Neutrophil (primary cell): Measurements from ENCODE around the gene PLIN1.

ENCODE experiments used
- H3K27ac ChIP-seq: fragments of 200-600 bp; sonication (generic); 2 replicates; pipeline ENCODE4 v1.5.1; 2016; ENCODE audit warnings: mild to moderate bottlenecking, moderate library complexity
- H3K27me3 ChIP-seq: fragments of 200-600 bp; sonication (generic); 2 replicates; pipeline ENCODE4 v1.6.0; 2016; ENCODE audit warnings: mild to moderate bottlenecking
- H3K36me3 ChIP-seq: fragments of 200-600 bp; sonication (generic); 2 replicates; pipeline ENCODE4 v1.5.1; 2017
- H3K4me1 ChIP-seq, 2 experiments: fragments of 200-600 bp in 1 of 2; sonication (generic) in 1 of 2; 1 replicate in 1 of 2; 2 replicates in 1 of 2; pipeline versions ENCODE4 v1.5.1 to v1.6.1; 2013 to 2016; ENCODE audit warnings: low read depth in 1 of 2, low read length in 1 of 2, mild to moderate bottlenecking in 1 of 2, moderate library complexity in 1 of 2; ENCODE audit not compliant: control insufficient read depth in 1 of 2, insufficient read depth in 1 of 2
- H3K4me3 ChIP-seq, 2 experiments: fragments of 200-600 bp in 1 of 2; sonication (generic) in 1 of 2; 1 replicate in 1 of 2; 2 replicates in 1 of 2; pipeline ENCODE4 v1.5.1; 2013 to 2016; ENCODE audit warnings: low read depth in 1 of 2, low read length in 1 of 2, mild to moderate bottlenecking in 1 of 2, moderate library complexity in 1 of 2
- H3K9me3 ChIP-seq: fragments of 200-600 bp; sonication (generic); 2 replicates; pipeline ENCODE4 v1.5.1; 2016
- TF ChIP-seq, protein P1 (sequence below): fragments of 200-600 bp; sonication (generic); IDR thresholded peaks from 2 replicates; pipeline ENCODE4 v1.5.1; 2016; ENCODE audit warnings: antibody characterized with exemption

PLIN1 gene

DNA sequence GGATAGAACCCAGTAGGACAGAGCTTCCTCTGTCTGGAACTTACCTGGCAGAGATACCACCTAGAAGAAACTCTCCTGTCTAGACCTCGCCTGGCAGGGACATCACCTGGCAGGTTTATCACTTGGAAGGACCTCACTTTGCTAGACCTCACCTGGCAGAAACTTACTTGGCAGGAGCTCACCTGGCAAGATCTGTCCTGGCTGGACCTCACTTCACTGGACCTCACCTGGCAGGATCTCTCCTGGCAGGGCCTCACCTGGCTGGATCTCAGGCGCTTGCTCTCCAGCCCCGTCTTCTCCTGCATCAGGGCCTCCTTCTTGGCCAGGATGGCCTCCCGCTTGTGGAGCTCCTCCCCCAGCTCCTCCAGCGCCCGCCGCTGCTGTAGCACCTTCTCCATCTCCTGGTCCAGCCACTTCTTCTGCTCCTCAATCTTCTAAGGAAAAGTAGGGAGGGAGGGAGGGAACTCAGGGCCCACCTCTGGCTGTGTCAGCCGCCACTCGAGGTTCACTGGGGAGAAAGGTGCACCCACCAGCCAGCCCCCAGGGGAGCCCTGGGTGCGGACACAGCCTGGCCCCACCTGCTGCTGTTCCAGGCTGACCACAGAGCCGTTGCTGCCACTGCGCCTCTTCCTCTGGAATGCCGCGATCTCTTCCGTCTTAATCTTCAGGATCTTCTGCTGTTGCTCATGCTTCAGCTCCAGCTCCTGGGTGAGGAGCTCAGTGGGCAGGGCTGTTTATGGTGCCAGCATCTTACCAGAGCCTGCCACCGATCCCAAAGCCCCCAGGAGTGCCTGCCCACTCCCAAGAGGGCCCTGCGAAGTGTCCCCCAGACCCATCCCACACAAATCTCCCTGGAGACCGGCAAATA, 46.4 kb downstream of the PLIN1 start:
- no peaks in the 10 kb centered on the region for H3K27me3 ChIP-seq
- no peaks in the 10 kb centered on the region for H3K4me1 ChIP-seq
- no peak overlapping the region for H3K27ac ChIP-seq
- H3K36me3 ChIP-seq = peaks cover 38% of the 10 kb centered on the region
- H3K9me3 ChIP-seq = no peaks in the 10 kb centered on the region
- no peak overlapping the region for H3K4me3 ChIP-seq
- TF ChIP-seq, protein P1, sequence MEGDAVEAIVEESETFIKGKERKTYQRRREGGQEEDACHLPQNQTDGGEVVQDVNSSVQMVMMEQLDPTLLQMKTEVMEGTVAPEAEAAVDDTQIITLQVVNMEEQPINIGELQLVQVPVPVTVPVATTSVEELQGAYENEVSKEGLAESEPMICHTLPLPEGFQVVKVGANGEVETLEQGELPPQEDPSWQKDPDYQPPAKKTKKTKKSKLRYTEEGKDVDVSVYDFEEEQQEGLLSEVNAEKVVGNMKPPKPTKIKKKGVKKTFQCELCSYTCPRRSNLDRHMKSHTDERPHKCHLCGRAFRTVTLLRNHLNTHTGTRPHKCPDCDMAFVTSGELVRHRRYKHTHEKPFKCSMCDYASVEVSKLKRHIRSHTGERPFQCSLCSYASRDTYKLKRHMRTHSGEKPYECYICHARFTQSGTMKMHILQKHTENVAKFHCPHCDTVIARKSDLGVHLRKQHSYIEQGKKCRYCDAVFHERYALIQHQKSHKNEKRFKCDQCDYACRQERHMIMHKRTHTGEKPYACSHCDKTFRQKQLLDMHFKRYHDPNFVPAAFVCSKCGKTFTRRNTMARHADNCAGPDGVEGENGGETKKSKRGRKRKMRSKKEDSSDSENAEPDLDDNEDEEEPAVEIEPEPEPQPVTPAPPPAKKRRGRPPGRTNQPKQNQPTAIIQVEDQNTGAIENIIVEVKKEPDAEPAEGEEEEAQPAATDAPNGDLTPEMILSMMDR = no peak

DNA sequence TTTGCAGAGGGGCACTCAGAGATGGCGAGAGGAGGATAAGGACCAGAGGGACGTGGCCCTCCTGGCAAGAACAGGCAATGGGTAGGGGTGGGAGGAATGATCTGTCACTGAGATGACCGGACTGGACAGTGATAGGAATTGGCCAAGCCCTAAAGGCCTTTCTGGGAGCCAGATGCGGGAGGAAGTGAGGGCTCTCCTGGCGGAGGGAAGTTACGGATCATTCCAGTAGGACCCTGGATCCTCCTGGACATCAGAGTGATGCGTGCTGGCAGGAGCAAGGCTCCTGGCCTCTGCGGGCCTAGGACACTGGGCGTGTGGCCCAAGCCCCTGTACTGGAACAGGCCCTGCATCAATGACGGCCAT, 47.3 kb downstream of the PLIN1 start:
- H3K27me3 ChIP-seq = no peaks in the 10 kb centered on the region
- H3K4me1 ChIP-seq = no peaks in the 10 kb centered on the region
- H3K36me3 ChIP-seq = peaks cover 47% of the 10 kb centered on the region
- H3K4me3 ChIP-seq = no peak overlapping the region
- H3K9me3 ChIP-seq = no peaks in the 10 kb centered on the region
- TF ChIP-seq, protein P1 = no peak
- no peak overlapping the region for H3K27ac ChIP-seq

DNA sequence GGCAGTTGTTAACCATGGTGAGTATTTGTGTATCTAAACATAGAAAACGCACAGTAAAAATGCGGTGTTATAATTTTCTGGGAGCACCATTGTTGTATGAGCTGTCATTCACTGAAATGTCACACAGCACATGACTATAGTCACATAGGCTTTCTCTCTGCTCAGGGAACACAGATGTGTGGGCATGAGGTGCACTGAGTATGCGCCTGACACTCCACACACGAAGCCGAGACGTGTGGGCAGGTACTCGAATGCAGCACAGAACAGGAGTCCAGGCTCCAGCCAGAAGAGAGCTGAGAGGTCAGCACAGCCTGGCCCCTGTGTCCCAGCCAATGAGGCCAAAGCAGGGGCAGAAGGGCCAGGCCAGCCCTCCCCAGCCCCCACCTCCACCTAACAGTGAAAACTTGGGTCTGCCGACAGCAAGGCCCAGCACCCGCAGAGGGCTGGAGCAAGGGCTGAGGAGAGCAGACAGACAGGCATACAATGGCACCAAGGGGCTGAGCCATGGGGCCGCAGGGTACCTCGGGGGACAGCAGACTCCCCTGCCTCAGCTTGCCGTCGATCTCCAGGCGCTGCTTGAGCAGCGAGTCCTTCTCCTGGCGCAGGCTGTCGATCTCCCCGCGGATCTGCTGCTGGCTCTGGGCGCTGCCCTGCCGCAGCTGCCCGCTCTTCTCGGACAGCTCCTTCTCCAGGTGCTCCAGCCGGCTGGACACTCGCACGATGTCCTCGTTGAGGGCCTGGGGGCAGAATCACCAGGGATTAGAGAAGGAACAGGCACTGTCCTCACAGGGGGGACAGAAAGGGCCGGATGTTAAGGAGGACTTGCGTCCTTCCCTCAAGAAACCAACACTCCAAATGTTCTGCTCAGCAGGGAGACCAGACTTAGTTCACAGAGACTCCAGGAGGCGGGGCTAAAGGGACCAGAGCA, 47.9 kb downstream of the PLIN1 start:
- no peaks in the 10 kb centered on the region for H3K27me3 ChIP-seq
- no peaks in the 10 kb centered on the region for H3K4me1 ChIP-seq
- no peak overlapping the region for H3K27ac ChIP-seq
- peaks cover 53% of the 10 kb centered on the region for H3K36me3 ChIP-seq
- TF ChIP-seq, protein P1 = no peak
- no peaks in the 10 kb centered on the region for H3K9me3 ChIP-seq
- no peak overlapping the region for H3K4me3 ChIP-seq

DNA sequence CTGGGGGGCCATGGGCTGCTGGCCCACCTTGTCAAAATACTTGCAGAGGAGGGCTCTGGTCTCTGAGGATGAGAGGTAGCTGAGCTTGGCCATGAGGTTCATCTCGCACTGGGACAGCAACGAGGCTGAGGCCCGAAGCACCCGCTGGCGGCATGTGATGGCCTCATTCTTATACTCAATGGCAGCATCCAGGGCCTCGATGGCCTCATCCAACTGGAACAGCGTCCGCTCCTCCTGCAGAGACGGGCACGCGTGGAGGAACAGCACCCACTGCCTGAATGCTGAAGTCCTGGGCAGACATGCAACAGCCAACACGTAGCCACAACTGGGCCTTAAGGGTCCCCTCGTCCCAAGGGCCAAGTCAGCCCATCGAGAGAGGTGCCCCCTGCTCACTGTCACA, 48.9 kb downstream of the PLIN1 start:
- no peak overlapping the region for H3K4me3 ChIP-seq
- peaks cover 63% of the 10 kb centered on the region for H3K36me3 ChIP-seq
- TF ChIP-seq, protein P1 = no peak
- no peak overlapping the region for H3K27ac ChIP-seq
- no peaks in the 10 kb centered on the region for H3K4me1 ChIP-seq
- no peaks in the 10 kb centered on the region for H3K27me3 ChIP-seq
- no peaks in the 10 kb centered on the region for H3K9me3 ChIP-seq

DNA sequence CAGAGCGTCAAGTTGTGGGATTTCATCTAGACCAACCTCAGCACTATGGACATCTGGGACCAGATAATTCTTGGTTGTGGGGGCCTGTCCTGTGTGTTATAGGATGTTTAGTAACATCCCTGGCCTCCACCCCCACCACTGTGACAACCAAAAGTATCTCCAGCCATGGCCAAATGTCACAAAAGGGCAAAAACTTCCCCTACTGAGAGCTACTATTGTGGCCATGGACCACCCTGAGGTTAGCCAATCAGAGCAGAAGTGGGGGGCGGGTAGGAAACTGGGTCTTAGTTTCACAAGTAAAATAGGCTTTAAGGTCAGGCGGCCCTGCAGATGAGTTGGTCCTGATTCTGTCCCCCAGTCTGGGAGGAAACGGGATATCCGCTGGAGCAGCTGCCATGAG, 49.3 kb downstream of the PLIN1 start:
- TF ChIP-seq, protein P1 = no peak
- peaks cover 67% of the 10 kb centered on the region for H3K36me3 ChIP-seq
- H3K4me1 ChIP-seq = no peaks in the 10 kb centered on the region
- no peaks in the 10 kb centered on the region for H3K27me3 ChIP-seq
- H3K4me3 ChIP-seq = no peak overlapping the region
- H3K27ac ChIP-seq = no peak overlapping the region
- H3K9me3 ChIP-seq = no peaks in the 10 kb centered on the region
